Right lobe of liver (tissue), 6 donors: ENCODE results near the gene COMMD9. TPM values are rescaled to one million over a fixed set of nuclear protein-coding genes. Genes with fewer than 3 reads are reported as not detected.

Source experiments
- ATAC-seq, 4 donors: fragments of 200-7000 bp; cut with Tn5 transposase; one replicate each; pipeline ENCODE4 v1.9.1; 2020; ENCODE audit warnings: mild to moderate bottlenecking in 4 of 4, moderate library complexity in 4 of 4
- DNase-seq, 3 donors: peaks; one replicate each; pipeline ENCODE4 v3.0.0-alpha.2; 2020
- H3K27ac ChIP-seq, 3 donors: fragments of 200-600 bp; one replicate each; pipeline ENCODE4 v1.8.0; 2022
- H3K27me3 ChIP-seq, 2 donors: fragments of 200-600 bp; one replicate each; pipeline ENCODE4 v1.8.0; 2022
- H3K36me3 ChIP-seq, 4 donors: fragments of 200-600 bp; sonication (generic) in 1 of 4; one replicate each; pipeline versions ENCODE4 v1.5.1 to v1.8.0; 2017 to 2022; ENCODE audit warnings: control low read depth in 1 of 4
- H3K4me1 ChIP-seq, 4 donors: fragments of 200-600 bp; sonication (generic) in 1 of 4; one replicate each; pipeline versions ENCODE4 v1.5.1 to v1.8.0; 2017 to 2022; ENCODE audit warnings: control low read depth in 1 of 4
- H3K4me3 ChIP-seq, 3 donors: fragments of 200-600 bp; one replicate each; pipeline ENCODE4 v1.8.0; 2022
- H3K9me3 ChIP-seq, 4 donors: fragments of 200-600 bp; sonication (generic) in 1 of 4; one replicate each; pipeline versions ENCODE4 v1.5.1 to v1.8.0; 2017 to 2022; ENCODE audit warnings: control low read depth in 1 of 4
- CTCF ChIP-seq, 4 donors: fragments of 200-600 bp in 3 of 4; fragments of 450-650 bp in 1 of 4; IDR thresholded peaks; one replicate each; pipeline versions ENCODE4 v1.5.1 to v1.8.0; 2016 to 2022; ENCODE audit warnings: antibody characterized with exemption in 4 of 4, mild to moderate bottlenecking in 2 of 4
- POLR2A ChIP-seq: fragments of 450-650 bp; IDR thresholded peaks from one replicate; pipeline ENCODE4 v1.6.1; 2017; ENCODE audit warnings: antibody characterized with exemption, mild to moderate bottlenecking
- WGBS: methylation state at CpG from one replicate; pipeline ENCODE4 v1.1.6; 2018; ENCODE audit warnings: low coverage, low lambda C conversion rate; ENCODE audit not compliant: insufficient coverage; ENCODE audit errors: missing lambda C conversion rate; 5-methylcytosine and 5-hydroxymethylcytosine counted together
- intact Hi-C, 2 donors: fragments of 100-400 bp; cut with DNase I; formaldehyde crosslinking; loops; one replicate each; pipeline versions ENCODE4 v1.11.2 to v1.14.1; 2022
- total RNA-seq, 6 experiments: library from RNA; depleted of rRNA in 2 of 6; stranded (reverse); fragments of >200 nt in 2 of 6; fragmentation: NEBNext Ultra II Directional in 3 of 6; extraction: Animal tissue kit (Norgen Biotek cat#: 25700) in 3 of 6; gene quantifications; one replicate each; pipeline versions ENCODE4 v1.1.0 to v1.2.4, GENCODE V29; 2016 to 2023
- donor health status: DM: no; HTN: yes; CAD: no.
- donor health status: DM: no; HTN: no; CAD: no.
- donor health status: DM: no; HTN: no; CAD: no.
- donor health status: DM: no; HTN: yes; CAD: no.
- donor health status: DM: no; HTN: yes; CAD: no.

The COMMD9 gene
- total RNA-seq, 6 experiments from 2014 or later: 30.6 to 41.4 (median 34.6) TPM

- Histone ChIP-seq H3K9me3 (no peaks in the 10 kb centered on the region), H3K27ac (no peak overlapping the region), H3K27me3 (no peaks in the 10 kb centered on the region), H3K4me3 (no peak overlapping the region), H3K36me3 (no peaks in the 10 kb centered on the region), H3K4me1 (no peaks in the 10 kb centered on the region)
- 78% methylated on average over 2 of the region's 2 CpGs for WGBS
- DNase-seq (no peak), ATAC-seq (no peak)
- intact Hi-C loops: no loop called here
- no peak for TF ChIP-seq POLR2A
- TF ChIP-seq CTCF (IDR thresholded peaks at IDR 0.05): no peak
Measured at GRCh38 chr11:36234825-36235224, 54.4 kb downstream of the COMMD9 start.

DNA sequence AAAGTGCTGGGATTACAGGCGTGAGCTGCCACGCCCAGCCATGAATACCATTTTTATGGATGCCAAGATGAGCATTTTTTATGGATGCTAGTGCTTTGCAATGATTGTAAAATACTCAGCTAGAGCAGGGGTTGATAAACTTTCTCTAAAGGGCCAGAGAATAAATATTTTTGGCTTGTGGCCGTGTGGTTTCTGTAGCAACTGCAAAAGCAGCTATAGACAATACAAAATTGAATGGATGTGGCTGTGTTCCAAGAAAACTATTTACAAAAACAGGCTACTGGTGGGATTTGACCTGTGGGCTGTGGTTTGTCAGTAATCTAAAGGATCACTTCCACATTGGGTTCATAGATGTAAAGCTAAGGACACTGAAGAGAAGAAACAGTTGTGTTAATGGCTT is 56.0 kb downstream of the COMMD9 start:
- no peak for TF ChIP-seq CTCF (IDR thresholded peaks at IDR 0.05)
- no peak for TF ChIP-seq POLR2A
- intact Hi-C loops: no loop called here
- Histone ChIP-seq H3K27me3 (no peaks in the 10 kb centered on the region), H3K27ac (no peak overlapping the region), H3K36me3 (no peaks in the 10 kb centered on the region), H3K4me3 (no peak overlapping the region), H3K4me1 (no peaks in the 10 kb centered on the region), H3K9me3 (no peaks in the 10 kb centered on the region)
- ATAC-seq (no peak), DNase-seq (no peak)
- 29% methylated on average over 2 of the region's 3 CpGs for WGBS

GRCh38 chr11:36230779-36231699 is 58.2 kb downstream of the COMMD9 start:
- DNase-seq (no peak), ATAC-seq (no peak)
- 57% methylated on average over 11 of the region's 11 CpGs for WGBS
- no peaks in the 10 kb centered on the region for H3K27me3 ChIP-seq
- no peaks in the 10 kb centered on the region for H3K36me3 ChIP-seq
- H3K27ac ChIP-seq: no peak overlapping the region
- no peaks in the 10 kb centered on the region for H3K4me1 ChIP-seq
- TF ChIP-seq POLR2A: no peak
- TF ChIP-seq CTCF (IDR thresholded peaks at IDR 0.05): no peak
- no peaks in the 10 kb centered on the region for H3K9me3 ChIP-seq
- intact Hi-C loops: no loop called here
- H3K4me3 ChIP-seq: no peak overlapping the region

DNA sequence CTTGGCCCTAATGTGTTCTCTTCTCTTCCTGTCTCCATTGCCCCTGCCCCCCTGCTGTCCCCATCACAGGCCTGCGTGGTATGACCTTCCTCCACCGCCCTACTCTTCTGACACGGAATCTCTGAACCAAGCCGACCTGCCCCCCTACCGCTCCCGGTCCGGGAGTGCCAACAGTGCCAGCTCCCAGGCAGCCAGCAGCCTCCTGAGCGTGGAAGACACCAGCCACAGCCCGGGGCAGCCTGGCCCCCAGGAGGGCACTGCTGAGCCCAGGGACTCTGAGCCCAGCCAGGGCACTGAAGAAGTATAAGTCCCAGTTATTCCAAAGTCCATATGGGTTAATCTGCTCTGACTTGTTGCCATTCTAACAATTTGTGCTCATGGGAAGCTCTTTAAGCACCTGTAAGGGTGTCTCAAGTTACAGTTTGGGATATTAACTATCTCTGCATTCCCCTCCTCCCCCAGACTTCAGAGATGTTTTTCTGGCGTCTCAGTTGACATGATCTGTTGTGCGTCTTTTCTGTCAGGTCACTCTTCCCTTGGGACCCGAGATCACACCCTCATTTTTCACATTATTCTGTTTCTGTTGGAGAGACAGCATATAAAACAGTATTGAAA is 60.0 kb downstream of the COMMD9 start:
- Histone ChIP-seq H3K36me3 (no peaks in the 10 kb centered on the region), H3K27me3 (no peaks in the 10 kb centered on the region), H3K4me1 (no peaks in the 10 kb centered on the region), H3K27ac (no peak overlapping the region), H3K9me3 (no peaks in the 10 kb centered on the region), H3K4me3 (no peak overlapping the region)
- no peak for DNase-seq
- ATAC-seq: no peak
- intact Hi-C loops: no loop called here
- TF ChIP-seq CTCF (IDR thresholded peaks at IDR 0.05) (no peak), POLR2A (no peak)
- 82% methylated on average over 4 of the region's 12 CpGs for WGBS
